A673 (cell line): Measurements from ENCODE around the gene PTGDR2.

Source experiments
- CTCF ChIP-seq: fragments of 300-800, 200-600 bp; sonication (generic); conservative IDR thresholded peaks from 2 replicates; pipeline ENCODE4 v1.5.1; 2017; ENCODE audit warnings: low read depth, mild to moderate bottlenecking, antibody characterized with exemption, low read length, moderate library complexity, mixed read lengths
- EZH2 ChIP-seq: fragments of 200-600 bp; sonication (generic); IDR thresholded peaks from 2 replicates; pipeline ENCODE4 v1.6.1; 2017; ENCODE audit warnings: borderline replicate concordance, low read depth, mild to moderate bottlenecking, mixed read lengths, antibody characterized with exemption, low read length; ENCODE audit not compliant: poor library complexity, severe bottlenecking

DNA sequence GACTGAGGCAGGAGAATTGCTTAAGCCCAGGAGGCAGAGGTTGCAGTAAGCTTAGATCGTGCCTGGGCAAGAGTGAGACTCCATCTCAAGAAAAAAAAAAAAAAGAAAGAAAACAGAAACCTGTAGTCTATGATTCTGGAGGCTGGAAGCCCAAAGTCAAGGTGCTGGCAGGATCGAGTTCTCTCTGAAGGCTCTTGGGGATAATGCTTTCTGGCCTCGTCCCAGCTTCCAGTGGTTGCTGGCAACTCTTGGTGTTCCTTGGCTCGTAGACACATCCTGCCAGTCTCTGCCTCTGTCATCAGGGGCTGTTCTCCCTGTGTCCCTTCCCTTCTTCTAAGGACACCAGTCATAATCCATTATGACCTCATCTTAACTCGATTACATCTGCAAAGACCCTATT lies 30.6 kb downstream of the PTGDR2 start:
- TF ChIP-seq EZH2, result no peak
- no peak for TF ChIP-seq CTCF
